Hepatocyte (in vitro differentiated cells): Measurements from ENCODE around the gene LMO2.

Experiments used
- EZH2 ChIP-seq: fragments of 200-600 bp; sonication (generic); IDR thresholded peaks from 2 replicates; pipeline ENCODE4 v1.6.1; 2016; ENCODE audit warnings: antibody characterized with exemption, mild to moderate bottlenecking, borderline replicate concordance
- EZH2phosphoT487 ChIP-seq: fragments of 200-600 bp; sonication (generic); IDR thresholded peaks from one replicate; pipeline ENCODE4 v1.6.1; 2018; ENCODE audit warnings: antibody characterized with exemption, mild to moderate bottlenecking, low read depth, moderate library complexity; ENCODE audit not compliant: unreplicated experiment, severe bottlenecking
- TF ChIP-seq, protein P1 (sequence below): fragments of 200-600 bp; sonication (generic); IDR thresholded peaks from 2 replicates; pipeline ENCODE4 v1.5.1; 2016; ENCODE audit warnings: antibody characterized with exemption, mild to moderate bottlenecking; ENCODE audit not compliant: poor library complexity

DNA sequence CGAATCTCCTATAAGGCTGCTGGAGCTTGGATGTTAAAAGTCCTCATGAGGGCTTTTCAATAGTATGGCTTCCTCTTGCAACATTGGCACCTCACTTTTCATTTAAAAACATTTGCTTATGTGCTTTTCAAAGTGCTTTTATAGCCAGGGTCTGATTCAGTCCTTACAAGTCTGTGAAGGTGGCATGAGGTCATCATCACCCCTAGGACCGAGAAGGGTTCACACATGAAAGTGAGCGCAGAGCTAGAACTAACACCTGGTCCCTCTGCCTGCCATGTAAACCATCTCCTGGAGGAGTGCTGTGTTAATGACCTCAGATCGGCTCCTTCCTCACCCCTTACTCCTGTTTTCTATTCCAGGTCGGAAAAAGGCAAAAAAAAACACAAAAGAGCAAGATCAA lies 12.2 kb upstream of the LMO2 start:
- TF ChIP-seq, protein P1, sequence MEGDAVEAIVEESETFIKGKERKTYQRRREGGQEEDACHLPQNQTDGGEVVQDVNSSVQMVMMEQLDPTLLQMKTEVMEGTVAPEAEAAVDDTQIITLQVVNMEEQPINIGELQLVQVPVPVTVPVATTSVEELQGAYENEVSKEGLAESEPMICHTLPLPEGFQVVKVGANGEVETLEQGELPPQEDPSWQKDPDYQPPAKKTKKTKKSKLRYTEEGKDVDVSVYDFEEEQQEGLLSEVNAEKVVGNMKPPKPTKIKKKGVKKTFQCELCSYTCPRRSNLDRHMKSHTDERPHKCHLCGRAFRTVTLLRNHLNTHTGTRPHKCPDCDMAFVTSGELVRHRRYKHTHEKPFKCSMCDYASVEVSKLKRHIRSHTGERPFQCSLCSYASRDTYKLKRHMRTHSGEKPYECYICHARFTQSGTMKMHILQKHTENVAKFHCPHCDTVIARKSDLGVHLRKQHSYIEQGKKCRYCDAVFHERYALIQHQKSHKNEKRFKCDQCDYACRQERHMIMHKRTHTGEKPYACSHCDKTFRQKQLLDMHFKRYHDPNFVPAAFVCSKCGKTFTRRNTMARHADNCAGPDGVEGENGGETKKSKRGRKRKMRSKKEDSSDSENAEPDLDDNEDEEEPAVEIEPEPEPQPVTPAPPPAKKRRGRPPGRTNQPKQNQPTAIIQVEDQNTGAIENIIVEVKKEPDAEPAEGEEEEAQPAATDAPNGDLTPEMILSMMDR = no peak
- TF ChIP-seq EZH2phosphoT487 = no peak
- TF ChIP-seq EZH2 = no peak
